ENCODE data around the gene PPP6R1. TPM values are rescaled to one million over a fixed set of nuclear protein-coding genes. Genes with fewer than 3 reads are reported as not detected.

Gene PPP6R1
- total RNA-seq, 1 experiment from 2014 or later, result 79.7 TPM

DNA sequence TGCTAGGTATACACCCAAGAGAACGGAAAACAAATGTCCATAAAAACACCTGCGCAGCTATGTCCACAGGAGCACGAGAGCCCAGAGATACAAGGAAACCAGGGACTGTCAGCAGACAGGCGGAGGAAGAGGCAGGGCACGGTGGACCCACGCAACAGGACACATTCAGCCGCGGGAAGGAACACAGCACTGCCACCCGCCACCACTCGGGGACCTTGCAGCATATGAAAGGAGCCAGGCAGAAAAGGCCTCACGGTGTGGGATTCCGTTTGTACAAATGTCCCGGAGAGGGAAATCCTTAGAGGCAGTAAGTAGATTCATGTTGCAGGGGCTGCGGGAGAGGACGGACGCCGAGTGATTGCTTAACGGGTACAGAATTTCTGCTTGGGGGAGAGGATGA is 13.3 kb upstream of the PPP6R1 start:
- Histone ChIP-seq H3T11ph (ENCODE audit: low read length) (no peak overlapping the region), H2BK20ac (ENCODE audit: low read depth, low read length, poor library complexity, severe bottlenecking) (no peak overlapping the region), H3K4me1 (ENCODE audit: insufficient read depth, low read length) (no peaks in the 10 kb centered on the region), H3K4ac (ENCODE audit: low read depth, low read length) (no peak overlapping the region), H3K27me3 (ENCODE audit: insufficient read depth, low read length) (no peaks in the 10 kb centered on the region), H3K79me1 (ENCODE audit: insufficient read depth, low read depth, low read length, poor library complexity, severe bottlenecking) (no peaks in the 10 kb centered on the region), H3K14ac (ENCODE audit: insufficient read depth, low read length) (no peak overlapping the region), H4K8ac (replicated peaks; ENCODE audit: insufficient read length, low read depth, low read length) (no peak overlapping the region), H2BK120ac (ENCODE audit: low read depth, low read length, poor library complexity, severe bottlenecking) (no peak overlapping the region), H3K56ac (ENCODE audit: insufficient read length, low read depth, low read length) (no peak overlapping the region), H3K27ac (ENCODE audit: insufficient read length, low read depth, low read length) (no peak overlapping the region), H3K79me2 (ENCODE audit: insufficient read depth, low read length) (no peaks in the 10 kb centered on the region), H4K20me1 (ENCODE audit: control insufficient read depth, insufficient read depth, insufficient read length) (no peaks in the 10 kb centered on the region), H3K23ac (ENCODE audit: insufficient read length, low read depth, low read length) (no peak overlapping the region), H4K5ac (ENCODE audit: insufficient read length, low read depth, low read length) (no peak overlapping the region), H2AK5ac (ENCODE audit: insufficient read length, low read length) (no peak overlapping the region), H2BK15ac (ENCODE audit: low read depth, low read length) (no peak overlapping the region), H3K18ac (ENCODE audit: insufficient read length, low read depth, low read length) (no peak overlapping the region), H3K9me3 (ENCODE audit: control insufficient read depth, low read depth, low read length) (no peaks in the 10 kb centered on the region), H2BK12ac (ENCODE audit: insufficient read length, low read depth, low read length) (no peak overlapping the region), H2AFZ (ENCODE audit: low read length) (no peak overlapping the region), H3K9ac (ENCODE audit: extremely low read depth, insufficient read length, low read length) (no peak overlapping the region), H4K91ac (ENCODE audit: insufficient read length, low read depth, low read length) (no peak overlapping the region), H3K23me2 (ENCODE audit: insufficient read length, low read depth, low read length, poor library complexity, severe bottlenecking) (no peaks in the 10 kb centered on the region), H2BK5ac (ENCODE audit: insufficient read length, low read length) (no peak overlapping the region), H3K4me2 (ENCODE audit: insufficient read depth, insufficient read length, low read length) (no peak overlapping the region)
- TF ChIP-seq, protein P1, sequence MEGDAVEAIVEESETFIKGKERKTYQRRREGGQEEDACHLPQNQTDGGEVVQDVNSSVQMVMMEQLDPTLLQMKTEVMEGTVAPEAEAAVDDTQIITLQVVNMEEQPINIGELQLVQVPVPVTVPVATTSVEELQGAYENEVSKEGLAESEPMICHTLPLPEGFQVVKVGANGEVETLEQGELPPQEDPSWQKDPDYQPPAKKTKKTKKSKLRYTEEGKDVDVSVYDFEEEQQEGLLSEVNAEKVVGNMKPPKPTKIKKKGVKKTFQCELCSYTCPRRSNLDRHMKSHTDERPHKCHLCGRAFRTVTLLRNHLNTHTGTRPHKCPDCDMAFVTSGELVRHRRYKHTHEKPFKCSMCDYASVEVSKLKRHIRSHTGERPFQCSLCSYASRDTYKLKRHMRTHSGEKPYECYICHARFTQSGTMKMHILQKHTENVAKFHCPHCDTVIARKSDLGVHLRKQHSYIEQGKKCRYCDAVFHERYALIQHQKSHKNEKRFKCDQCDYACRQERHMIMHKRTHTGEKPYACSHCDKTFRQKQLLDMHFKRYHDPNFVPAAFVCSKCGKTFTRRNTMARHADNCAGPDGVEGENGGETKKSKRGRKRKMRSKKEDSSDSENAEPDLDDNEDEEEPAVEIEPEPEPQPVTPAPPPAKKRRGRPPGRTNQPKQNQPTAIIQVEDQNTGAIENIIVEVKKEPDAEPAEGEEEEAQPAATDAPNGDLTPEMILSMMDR (conservative IDR thresholded peaks at IDR 0.05), result no peak; the same call in 2 of the 3 replicates
- H3K4me3 Mint-ChIP-seq, result no peak overlapping the region
- H3K4me1 Mint-ChIP-seq, result peaks cover 0 to 4% of the 10 kb centered on the region in 2 experiments; a peak in 1 of 4 replicates
- peaks cover 0 to 2% of the 10 kb centered on the region in 2 experiments; a peak in 1 of 5 replicates for H3K9me3 Mint-ChIP-seq
- H3K27me3 Mint-ChIP-seq (ENCODE audit: low read depth), result no peaks in the 10 kb centered on the region; the same call in 1 of the 2 replicates
- no peak for DNase-seq
- no CpG with 5 or more reads among the region's 18 CpGs for WGBS (ENCODE audit: extremely low coverage, insufficient read length, low lambda C conversion rate)
- H3K27ac Mint-ChIP-seq, result peak overlapping the region in 1 of 3 experiments; percentile 3; a peak in 2 of 7 replicates
- H3K36me3 Mint-ChIP-seq (ENCODE audit: insufficient read depth in 1 of 3, low read depth in 3 of 3), result peaks cover 6 to 27% (median 14%) of the 10 kb centered on the region in 3 experiments; a peak in 6 of 7 replicates

Measured in H9 (cell line).